GM23248 (cell line): ENCODE data around the gene MYO18B.

Experiments used
- EZH2 ChIP-seq: fragments of 200-600 bp; sonication (generic); IDR thresholded peaks from 2 replicates; pipeline ENCODE4 v1.6.1; 2018; ENCODE audit warnings: antibody characterized with exemption, mild to moderate bottlenecking; ENCODE audit not compliant: insufficient read depth, poor library complexity, severe bottlenecking
- EZH2phosphoT487 ChIP-seq: fragments of 200-600 bp; sonication (generic); IDR thresholded peaks from 2 replicates; pipeline ENCODE4 v1.6.1; 2018; ENCODE audit warnings: antibody characterized with exemption, moderate library complexity, mild to moderate bottlenecking, low read depth; ENCODE audit not compliant: insufficient read depth

GRCh38 chr22:25930083-25930482 is 188.1 kb downstream of the MYO18B start:
- TF ChIP-seq EZH2phosphoT487 (no peak), EZH2 (no peak)
